ENCODE data around the gene TRAM2. TPM values are rescaled to one million over a fixed set of nuclear protein-coding genes. Genes with fewer than 3 reads are reported as not detected.

The TRAM2 gene
- total RNA-seq, 5 donors from 2014 or later (not counting 1 experiment from before 2014, with no cell fraction given) = 8.8 to 12.1 (median 9.3) TPM

DNA sequence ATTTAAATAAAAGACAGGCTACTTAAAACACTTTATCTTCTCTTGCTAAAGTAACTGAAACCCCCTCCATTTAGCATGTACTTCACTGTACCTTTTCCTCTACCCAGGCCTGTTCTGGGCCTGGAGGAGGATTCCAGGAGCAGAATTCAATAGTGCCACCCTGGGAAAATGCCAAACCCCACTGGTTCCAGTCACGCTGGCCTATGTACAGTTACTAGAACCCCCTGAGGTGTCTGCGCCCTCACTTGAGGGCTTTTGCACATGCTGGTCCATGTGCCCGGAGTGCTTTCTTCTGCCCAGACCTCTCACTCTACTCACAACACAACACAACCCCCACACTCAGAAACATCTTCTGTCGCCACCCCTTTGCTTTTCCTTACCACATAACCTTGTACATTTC, 45.5 kb downstream of the TRAM2 start:
- Histone ChIP-seq H3K9me3 (no peaks in the 10 kb centered on the region), H3K4me1 (ENCODE audit: control insufficient read depth in 1 of 2, extremely low read depth in 1 of 2, insufficient read depth in 2 of 2, low read length in 2 of 2) (peaks cover 7 to 18% of the 10 kb centered on the region in 2 experiments), H3K27ac (ENCODE audit: low read length) (no peak overlapping the region), H3K36me3 (ENCODE audit: control insufficient read depth in 2 of 2, extremely low read depth in 1 of 2, insufficient read depth in 1 of 2, low read length in 1 of 2) (peaks cover 0 to 7% of the 10 kb centered on the region in 2 donors), H3K4me3 (ENCODE audit: control insufficient read depth in 1 of 2, extremely low read depth in 1 of 2, low read length in 1 of 2) (no peak overlapping the region), H3K27me3 (replicated peaks in 1 of 2; ENCODE audit: control insufficient read depth in 2 of 2, extremely low read depth in 1 of 2, insufficient read depth in 2 of 2, low read length in 1 of 2) (no peaks in the 10 kb centered on the region)
- H3K27me3 Mint-ChIP-seq = no peaks in the 10 kb centered on the region
- CTCF ChIA-PET = no interaction called here
- H3K36me3 Mint-ChIP-seq = peaks cover 16% of the 10 kb centered on the region
- H3K27ac Mint-ChIP-seq = no peak overlapping the region
- DNase-seq (no peak), ATAC-seq (replicated peaks in 1 of 4) (no peak)
- no peak overlapping the region for H3K4me3 Mint-ChIP-seq
- peaks cover 18 to 20% (median 20%) of the 10 kb centered on the region in 3 donors for H3K4me1 Mint-ChIP-seq
- no peaks in the 10 kb centered on the region for H3K9me3 Mint-ChIP-seq
- POLR2A ChIA-PET = interaction anchor here in 1 of 2 donors (0.7 kb wide), 2 partner anchors 200 to 220 kb away, joined by 4 to 19 read pairs; no protein-coding TSS in a partner anchor
- 95% methylated on average over 4 of the region's 4 CpGs for WGBS (ENCODE audit: insufficient coverage)

DNA sequence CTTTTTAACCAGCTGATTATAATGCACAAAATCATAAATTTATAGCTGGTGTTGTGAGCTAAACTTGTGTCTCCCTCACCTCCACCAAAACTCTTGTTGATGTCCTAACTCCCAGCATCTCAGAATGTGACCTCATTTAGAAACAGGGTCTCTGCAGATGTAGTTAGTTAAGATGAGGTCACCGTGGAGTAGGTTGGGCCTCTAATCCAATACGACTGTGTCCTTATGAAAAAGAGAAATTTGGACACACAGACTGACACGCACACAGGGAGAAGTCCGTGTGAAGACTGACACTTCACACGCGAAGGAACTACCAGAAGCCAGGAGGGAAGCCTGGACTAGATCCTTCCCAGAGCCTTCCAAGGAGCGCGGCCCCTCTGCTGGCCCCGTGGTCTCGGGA, 46.5 kb downstream of the TRAM2 start:
- H3K4me1 ChIP-seq (ENCODE audit: control insufficient read depth in 1 of 2, extremely low read depth in 1 of 2, insufficient read depth in 2 of 2, low read length in 2 of 2) = peaks cover 0 to 8% of the 10 kb centered on the region in 2 experiments
- no peak overlapping the region for H3K4me3 ChIP-seq (ENCODE audit: control insufficient read depth in 1 of 2, extremely low read depth in 1 of 2, low read length in 1 of 2)
- no peak overlapping the region for H3K27ac ChIP-seq (ENCODE audit: low read length)
- ChIA-PET POLR2A (no interaction called here), CTCF (interaction anchor here in 1 of 2 donors (0.6 to 0.8 kb wide), 2 partner anchors 77 to 123 kb away, joined by 3 read pairs; no protein-coding TSS in a partner anchor)
- Mint-ChIP-seq H3K4me3 (no peak overlapping the region), H3K4me1 (peaks cover 8 to 10% (median 10%) of the 10 kb centered on the region in 3 donors), H3K9me3 (no peaks in the 10 kb centered on the region), H3K27me3 (no peaks in the 10 kb centered on the region), H3K36me3 (peaks cover 23% of the 10 kb centered on the region), H3K27ac (no peak overlapping the region)
- 96% methylated on average over 10 of the region's 10 CpGs for WGBS (ENCODE audit: insufficient coverage)
- DNase-seq (no peak), ATAC-seq (replicated peaks in 1 of 4) (no peak)
- H3K27me3 ChIP-seq (replicated peaks in 1 of 2; ENCODE audit: control insufficient read depth in 2 of 2, extremely low read depth in 1 of 2, insufficient read depth in 2 of 2, low read length in 1 of 2) = no peaks in the 10 kb centered on the region
- H3K9me3 ChIP-seq = no peaks in the 10 kb centered on the region
- H3K36me3 ChIP-seq (ENCODE audit: control insufficient read depth in 2 of 2, extremely low read depth in 1 of 2, insufficient read depth in 1 of 2, low read length in 1 of 2) = peaks cover 0 to 7% of the 10 kb centered on the region in 2 donors

DNA sequence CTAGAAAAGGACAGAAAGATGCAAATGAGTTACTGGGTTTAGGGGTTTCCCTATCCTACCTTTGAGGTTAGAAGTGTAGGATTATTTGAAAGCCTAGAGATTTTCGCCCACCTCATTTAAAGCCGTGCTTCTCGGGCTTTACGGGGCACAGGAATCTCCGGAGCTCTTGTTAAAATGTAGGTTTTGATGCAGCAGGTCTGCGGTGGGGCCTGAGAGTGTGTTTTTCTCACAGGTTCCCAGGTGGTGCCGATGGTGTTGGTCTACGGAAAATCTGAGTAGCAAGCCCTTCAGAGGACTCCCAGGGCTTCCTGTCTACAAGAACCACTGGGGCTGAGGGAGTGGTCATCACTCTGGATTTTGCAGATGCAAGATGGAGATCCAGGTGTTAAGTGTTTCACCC, 47.5 kb downstream of the TRAM2 start:
- ChIA-PET CTCF (interaction anchor here in 1 of 2 donors (0.6 kb wide), 1 partner anchor 267 kb away, joined by 4 read pairs; no protein-coding TSS in a partner anchor), POLR2A (no interaction called here)
- no peaks in the 10 kb centered on the region for H3K27me3 Mint-ChIP-seq
- Histone ChIP-seq H3K27me3 (replicated peaks in 1 of 2; ENCODE audit: control insufficient read depth in 2 of 2, extremely low read depth in 1 of 2, insufficient read depth in 2 of 2, low read length in 1 of 2) (no peaks in the 10 kb centered on the region), H3K4me1 (ENCODE audit: control insufficient read depth in 1 of 2, extremely low read depth in 1 of 2, insufficient read depth in 2 of 2, low read length in 2 of 2) (peaks cover 0 to 3% of the 10 kb centered on the region in 2 experiments), H3K36me3 (ENCODE audit: control insufficient read depth in 2 of 2, extremely low read depth in 1 of 2, insufficient read depth in 1 of 2, low read length in 1 of 2) (peaks cover 0 to 7% of the 10 kb centered on the region in 2 donors), H3K9me3 (no peaks in the 10 kb centered on the region), H3K27ac (ENCODE audit: low read length) (no peak overlapping the region), H3K4me3 (ENCODE audit: control insufficient read depth in 1 of 2, extremely low read depth in 1 of 2, low read length in 1 of 2) (no peak overlapping the region)
- no peak overlapping the region for H3K27ac Mint-ChIP-seq
- no peak overlapping the region for H3K4me3 Mint-ChIP-seq
- no peaks in the 10 kb centered on the region for H3K9me3 Mint-ChIP-seq
- H3K36me3 Mint-ChIP-seq = peaks cover 15% of the 10 kb centered on the region
- ATAC-seq (replicated peaks in 1 of 4) (no peak), DNase-seq (no peak)
- peaks cover 0 to 8% (median 2%) of the 10 kb centered on the region in 3 donors for H3K4me1 Mint-ChIP-seq
- WGBS (ENCODE audit: insufficient coverage) = 46% methylated on average over 8 of the region's 8 CpGs

DNA sequence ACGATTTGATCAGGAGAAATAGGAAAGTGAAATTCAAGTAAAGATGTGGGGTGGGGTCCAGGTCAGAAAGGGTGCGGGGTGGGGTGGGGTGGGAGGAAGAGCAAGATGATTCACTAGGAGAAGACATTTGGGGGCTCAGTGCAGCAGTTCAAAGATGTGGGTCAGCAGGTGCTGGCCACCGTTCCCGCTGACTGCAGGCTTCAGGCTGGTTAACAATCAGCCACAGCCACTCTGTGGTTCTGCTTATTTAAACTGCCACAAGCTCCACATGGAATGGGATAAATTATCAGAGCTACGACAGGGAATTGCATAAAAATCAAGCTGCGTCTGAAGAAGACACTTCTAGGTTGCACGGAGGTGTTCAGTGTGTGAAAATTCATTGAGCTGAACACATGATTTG, 49.4 kb downstream of the TRAM2 start:
- WGBS (ENCODE audit: insufficient coverage) = 83% methylated on average over 1 of the region's 7 CpGs
- Histone ChIP-seq H3K36me3 (ENCODE audit: control insufficient read depth in 2 of 2, extremely low read depth in 1 of 2, insufficient read depth in 1 of 2, low read length in 1 of 2) (peaks cover 0 to 7% of the 10 kb centered on the region in 2 donors), H3K4me1 (ENCODE audit: control insufficient read depth in 1 of 2, extremely low read depth in 1 of 2, insufficient read depth in 2 of 2, low read length in 2 of 2) (peaks cover 0 to 3% of the 10 kb centered on the region in 2 experiments), H3K27me3 (replicated peaks in 1 of 2; ENCODE audit: control insufficient read depth in 2 of 2, extremely low read depth in 1 of 2, insufficient read depth in 2 of 2, low read length in 1 of 2) (no peaks in the 10 kb centered on the region), H3K4me3 (ENCODE audit: control insufficient read depth in 1 of 2, extremely low read depth in 1 of 2, low read length in 1 of 2) (no peak overlapping the region), H3K27ac (ENCODE audit: low read length) (no peak overlapping the region), H3K9me3 (no peaks in the 10 kb centered on the region)
- peaks cover 10% of the 10 kb centered on the region for H3K36me3 Mint-ChIP-seq
- CTCF ChIA-PET = interaction anchor here in 1 of 2 donors (0.6 kb wide), 1 partner anchor 44 kb away, joined by 6 read pairs; no protein-coding TSS in a partner anchor
- no peaks in the 10 kb centered on the region for H3K9me3 Mint-ChIP-seq
- no peak for ATAC-seq (replicated peaks in 1 of 4)
- no peak overlapping the region for H3K4me3 Mint-ChIP-seq
- no peak for DNase-seq
- POLR2A ChIA-PET = no interaction called here
- peaks cover 0 to 21% (median 2%) of the 10 kb centered on the region in 3 donors for H3K4me1 Mint-ChIP-seq
- H3K27ac Mint-ChIP-seq = no peak overlapping the region
- H3K27me3 Mint-ChIP-seq = no peaks in the 10 kb centered on the region

DNA sequence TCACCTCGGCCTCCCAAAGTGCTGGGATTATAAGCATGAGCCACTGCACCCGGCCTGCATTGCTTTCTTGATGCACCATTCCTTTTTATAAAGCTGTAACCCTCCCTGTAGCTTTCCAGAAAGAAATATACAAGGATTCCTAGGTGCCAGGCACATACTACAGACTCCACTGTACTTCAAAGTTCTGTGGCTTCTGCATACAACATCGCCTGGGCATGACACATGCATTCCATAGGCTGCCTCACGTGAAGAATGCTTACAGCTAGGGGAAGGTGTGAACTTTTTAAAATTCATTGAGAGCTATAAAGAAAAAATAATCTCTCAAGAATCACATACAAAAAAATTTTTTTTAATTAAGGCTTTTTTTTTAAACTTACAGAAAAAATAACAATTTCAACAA, 50.2 kb downstream of the TRAM2 start:
- Histone ChIP-seq H3K36me3 (ENCODE audit: control insufficient read depth in 2 of 2, extremely low read depth in 1 of 2, insufficient read depth in 1 of 2, low read length in 1 of 2) (peaks cover 0 to 7% of the 10 kb centered on the region in 2 donors), H3K4me3 (ENCODE audit: control insufficient read depth in 1 of 2, extremely low read depth in 1 of 2, low read length in 1 of 2) (no peak overlapping the region), H3K27me3 (replicated peaks in 1 of 2; ENCODE audit: control insufficient read depth in 2 of 2, extremely low read depth in 1 of 2, insufficient read depth in 2 of 2, low read length in 1 of 2) (no peaks in the 10 kb centered on the region), H3K27ac (ENCODE audit: low read length) (no peak overlapping the region), H3K4me1 (ENCODE audit: control insufficient read depth in 1 of 2, extremely low read depth in 1 of 2, insufficient read depth in 2 of 2, low read length in 2 of 2) (peaks cover 0 to 3% of the 10 kb centered on the region in 2 experiments), H3K9me3 (no peaks in the 10 kb centered on the region)
- Mint-ChIP-seq H3K9me3 (no peaks in the 10 kb centered on the region), H3K4me3 (no peak overlapping the region), H3K4me1 (peaks cover 0 to 21% (median 1%) of the 10 kb centered on the region in 3 donors), H3K27ac (no peak overlapping the region), H3K27me3 (no peaks in the 10 kb centered on the region), H3K36me3 (peaks cover 9% of the 10 kb centered on the region)
- CTCF ChIA-PET = interaction anchor here in 1 of 2 donors (0.7 kb wide), 2 partner anchors 93 to 1227 kb away, joined by 3 read pairs; no protein-coding TSS in a partner anchor
- DNase-seq (no peak), ATAC-seq (replicated peaks in 1 of 4) (no peak)
- POLR2A ChIA-PET = no interaction called here
- WGBS (ENCODE audit: insufficient coverage) = no CpG with 5 or more reads among the region's 4 CpGs

DNA sequence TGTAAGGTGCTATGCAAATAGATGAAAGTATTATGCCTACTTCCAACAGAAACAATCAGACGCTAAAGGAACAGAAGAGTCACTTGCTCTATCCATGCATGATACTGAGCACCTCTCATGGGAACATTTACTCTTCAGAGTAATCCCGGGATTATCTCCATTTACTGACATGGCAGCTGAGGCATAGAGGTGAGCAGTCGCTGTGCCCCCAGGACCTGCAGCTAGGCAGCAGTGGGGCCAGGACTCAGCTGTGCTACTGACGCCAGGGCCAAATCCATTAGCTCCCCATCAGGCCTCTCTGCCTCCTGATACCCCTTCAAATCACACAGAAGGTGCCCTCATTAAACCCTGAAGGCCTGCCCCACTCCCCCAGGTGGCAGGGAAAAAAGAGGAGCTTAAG, 51.9 kb downstream of the TRAM2 start:
- ChIA-PET POLR2A (interaction anchor here in 1 of 2 donors (0.6 kb wide), 1 partner anchor 547 kb away, joined by 4 read pairs; no protein-coding TSS in a partner anchor), CTCF (no interaction called here)
- Histone ChIP-seq H3K4me3 (ENCODE audit: control insufficient read depth in 1 of 2, extremely low read depth in 1 of 2, low read length in 1 of 2) (no peak overlapping the region), H3K4me1 (ENCODE audit: control insufficient read depth in 1 of 2, extremely low read depth in 1 of 2, insufficient read depth in 2 of 2, low read length in 2 of 2) (peaks cover 0 to 3% of the 10 kb centered on the region in 2 experiments), H3K27me3 (replicated peaks in 1 of 2; ENCODE audit: control insufficient read depth in 2 of 2, extremely low read depth in 1 of 2, insufficient read depth in 2 of 2, low read length in 1 of 2) (no peaks in the 10 kb centered on the region), H3K36me3 (ENCODE audit: control insufficient read depth in 2 of 2, extremely low read depth in 1 of 2, insufficient read depth in 1 of 2, low read length in 1 of 2) (peaks cover 0 to 3% of the 10 kb centered on the region in 2 donors), H3K27ac (ENCODE audit: low read length) (no peak overlapping the region), H3K9me3 (no peaks in the 10 kb centered on the region)
- Mint-ChIP-seq H3K4me3 (no peak overlapping the region), H3K27me3 (no peaks in the 10 kb centered on the region), H3K4me1 (peaks cover 0 to 21% (median 0%) of the 10 kb centered on the region in 3 donors), H3K36me3 (peaks cover 10% of the 10 kb centered on the region), H3K27ac (no peak overlapping the region), H3K9me3 (no peaks in the 10 kb centered on the region)
- ATAC-seq (replicated peaks in 1 of 4) = no peak
- DNase-seq = no peak
- WGBS (ENCODE audit: insufficient coverage) = 96% methylated on average over 3 of the region's 4 CpGs
